Activated CD4-positive, CD25-positive, alpha-beta regulatory T cell treated with anti-CD3 and anti-CD28 coated beads, Interleukin-2, amount 50 U/mL, for 16 hours (primary cell): Measurements from ENCODE around the gene DIP2C.
"Not testable (repeated sequence)": the region's sequence is repeated elsewhere in the genome, so short reads cannot be mapped to it uniquely, and the experiment has no call there.

Source experiments
- DNase-seq: peaks from one replicate; pipeline ENCODE4 v3.0.0-alpha.2; 2020; ENCODE audit warnings: low read depth, low spot score

Gene DIP2C

GRCh38 chr10:639751-640672, 49.5 kb downstream of the DIP2C start:
- DNase-seq = no peak

GRCh38 chr10:639001-639750, 50.3 kb downstream of the DIP2C start:
- no peak for DNase-seq

- no peak for DNase-seq
Measured at GRCh38 chr10:637771-638195, 51.7 kb downstream of the DIP2C start.

GRCh38 chr10:637221-637620, 52.2 kb downstream of the DIP2C start:
- DNase-seq = no peak

GRCh38 chr10:636769-637168, 52.7 kb downstream of the DIP2C start:
- DNase-seq = no peak

DNA sequence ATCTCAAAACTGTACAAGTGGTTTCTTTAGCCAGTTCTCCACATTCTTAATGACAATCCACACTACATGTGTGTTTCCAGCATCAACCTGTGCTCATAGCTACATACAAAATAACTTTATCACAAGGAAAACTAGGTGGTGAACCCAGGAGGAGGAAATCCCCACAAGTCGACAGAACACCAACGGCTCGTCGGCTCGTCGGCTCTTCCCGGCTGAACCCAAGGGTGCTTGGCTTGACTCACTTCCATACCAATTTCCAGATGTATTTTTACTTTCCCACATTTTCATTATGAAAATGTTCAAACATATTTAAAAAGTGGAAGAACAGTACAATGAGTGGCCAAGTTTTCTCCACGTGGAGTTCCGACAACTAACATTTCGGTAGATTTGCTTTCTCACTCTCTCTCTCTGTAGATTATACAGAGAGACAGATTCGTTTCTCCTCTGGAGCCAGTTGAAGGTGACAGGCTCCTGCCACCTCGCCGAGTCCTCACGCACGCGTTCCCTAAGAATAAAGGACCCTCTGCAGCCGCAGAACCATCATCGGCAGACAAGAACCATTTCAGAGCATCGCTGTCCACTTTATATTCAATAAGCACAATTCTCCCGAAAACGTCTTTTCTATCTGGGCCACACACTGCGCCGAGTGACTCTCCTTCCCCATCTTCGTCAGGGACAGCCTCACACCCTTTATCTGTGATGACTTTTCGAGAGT, 53.3 kb downstream of the DIP2C start:
- DNase-seq = no peak

- DNase-seq = no peak
Measured at GRCh38 chr10:635088-635861, 54.2 kb downstream of the DIP2C start.

- no peak for DNase-seq
Measured at GRCh38 chr10:634256-634655, 55.2 kb downstream of the DIP2C start.

DNA sequence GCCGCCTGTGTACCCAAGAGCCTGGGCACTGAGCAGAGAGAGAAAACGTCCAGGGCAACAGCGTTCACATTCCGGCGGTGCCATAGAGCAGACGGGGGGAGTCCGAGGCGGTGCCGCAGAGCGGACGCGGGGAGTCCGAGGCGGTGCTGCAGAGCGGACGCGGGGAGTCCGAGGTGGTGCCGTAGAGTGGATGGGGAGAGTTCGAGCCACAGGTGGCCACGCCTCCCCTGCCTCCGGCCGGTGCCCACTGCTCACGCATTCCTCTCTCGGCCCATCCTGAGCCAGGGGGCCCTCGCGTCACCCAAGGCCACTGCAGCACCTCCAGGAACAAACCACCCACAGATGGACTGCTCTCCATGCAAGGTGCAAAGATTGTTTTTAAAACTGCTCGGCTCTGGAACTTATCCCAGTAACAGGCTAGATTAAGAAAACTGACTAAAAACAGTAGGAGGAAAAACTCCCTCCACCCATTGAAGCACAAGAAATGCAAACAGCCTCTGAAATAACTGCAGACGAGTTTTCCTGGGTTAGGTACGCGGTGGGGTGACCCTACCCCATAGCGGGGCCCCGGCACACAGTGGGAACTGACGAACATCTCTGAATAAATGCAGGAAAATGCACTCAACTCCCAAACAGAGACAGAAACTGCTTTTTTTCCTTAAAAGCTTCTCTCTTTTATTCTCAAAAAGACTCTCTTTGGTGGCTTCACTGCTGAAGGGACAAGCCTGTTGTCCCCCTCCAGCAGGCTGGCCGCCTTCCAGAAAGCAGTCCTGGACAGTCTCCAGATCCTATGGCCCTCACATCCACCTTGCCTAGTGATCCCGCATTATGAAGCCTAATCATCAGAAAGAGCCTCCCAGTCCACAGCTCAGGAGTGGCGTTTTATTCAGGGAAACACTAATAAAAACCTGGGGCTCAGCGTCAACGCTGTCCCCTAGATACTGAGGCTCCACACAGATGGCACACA, 55.9 kb downstream of the DIP2C start:
- DNase-seq = no peak

GRCh38 chr10:632807-633177, 56.7 kb downstream of the DIP2C start:
- DNase-seq = not testable (repeated sequence)

- not testable (repeated sequence) for DNase-seq
Measured at GRCh38 chr10:632155-632806, 57.2 kb downstream of the DIP2C start.

DNA sequence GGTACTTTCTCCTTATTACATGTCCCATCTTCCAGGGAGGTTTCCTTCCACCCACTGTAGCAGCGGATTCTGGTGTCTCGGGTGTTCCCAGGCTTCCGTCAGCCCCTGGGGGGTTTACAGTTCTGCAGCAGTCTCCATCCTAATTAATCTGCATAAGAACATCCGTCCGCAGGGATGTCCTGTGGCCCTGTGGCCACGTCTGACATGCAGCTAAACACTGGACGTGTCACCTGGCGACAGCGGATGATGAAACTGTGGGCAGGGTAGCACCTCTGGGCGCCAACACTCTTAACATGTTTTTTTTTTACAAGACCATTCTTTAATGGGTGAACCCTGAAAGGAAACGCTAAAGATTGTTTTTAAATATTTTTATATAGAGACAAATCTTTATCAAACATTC, 58.2 kb downstream of the DIP2C start:
- DNase-seq = no peak

DNA sequence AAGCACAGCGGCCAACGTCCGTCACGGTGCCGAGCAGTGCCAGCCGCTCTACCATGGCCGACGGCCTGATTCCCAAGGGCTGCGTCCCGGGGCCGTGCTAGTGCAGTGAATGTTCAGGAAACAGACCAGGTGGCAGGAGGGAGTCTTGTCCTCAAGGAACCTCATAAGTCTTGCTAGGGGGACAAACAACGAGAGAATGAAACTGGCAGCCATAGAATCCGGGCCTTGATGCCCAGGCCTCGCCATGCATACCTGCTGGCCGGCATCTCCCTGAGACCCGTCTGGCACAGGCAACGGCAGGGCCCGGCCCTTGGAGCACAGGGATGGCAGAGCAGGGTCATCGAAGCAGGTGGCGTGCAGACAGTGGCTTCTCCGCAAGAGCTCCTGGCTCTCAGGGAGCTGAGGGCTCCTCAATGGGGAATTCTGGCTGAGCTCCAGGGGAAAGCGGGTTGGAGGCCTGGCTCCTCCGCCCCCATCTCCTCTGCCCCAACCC, 58.8 kb downstream of the DIP2C start:
- DNase-seq = no peak

DNA sequence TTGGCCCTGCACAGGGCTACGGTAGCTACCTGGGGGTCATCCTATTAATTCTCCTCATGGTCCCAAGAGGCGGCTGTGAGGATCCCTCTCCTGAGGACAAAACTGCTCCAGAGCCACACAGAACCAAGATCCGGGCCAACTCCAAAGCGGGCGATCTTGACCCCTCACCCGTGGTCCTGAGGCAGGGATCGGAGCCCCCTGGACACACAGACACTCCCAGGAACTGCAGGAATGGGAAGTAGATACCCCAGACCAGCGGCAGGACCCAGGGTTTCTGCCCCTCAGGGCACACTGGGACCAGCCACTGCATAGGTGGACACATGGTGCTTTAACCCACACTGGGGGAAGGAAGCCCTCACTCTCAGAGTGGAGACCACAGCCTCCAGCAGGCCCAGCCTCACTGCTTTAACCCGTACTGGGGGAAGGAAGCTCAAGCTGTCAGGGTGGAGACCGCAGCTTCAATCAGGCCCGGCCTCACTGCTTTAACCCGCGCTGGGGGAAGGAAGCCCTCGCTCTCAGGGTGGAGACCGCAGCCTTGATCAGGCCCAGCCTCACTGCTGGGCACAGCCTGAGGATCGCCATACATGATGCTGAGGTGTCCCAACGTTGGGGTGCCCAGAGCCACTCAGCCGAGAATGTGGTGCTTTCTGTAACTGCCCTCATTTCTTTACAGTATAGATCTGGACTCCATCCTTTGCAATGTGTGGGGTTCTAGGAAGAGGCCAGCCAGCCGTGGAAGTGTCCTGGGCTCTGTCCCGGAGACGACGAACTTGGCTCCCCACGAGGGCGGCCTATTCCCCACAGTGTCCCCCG, 60.1 kb downstream of the DIP2C start:
- DNase-seq = no peak

- DNase-seq = no peak
Measured at GRCh38 chr10:628386-629045, 61.0 kb downstream of the DIP2C start.

DNA sequence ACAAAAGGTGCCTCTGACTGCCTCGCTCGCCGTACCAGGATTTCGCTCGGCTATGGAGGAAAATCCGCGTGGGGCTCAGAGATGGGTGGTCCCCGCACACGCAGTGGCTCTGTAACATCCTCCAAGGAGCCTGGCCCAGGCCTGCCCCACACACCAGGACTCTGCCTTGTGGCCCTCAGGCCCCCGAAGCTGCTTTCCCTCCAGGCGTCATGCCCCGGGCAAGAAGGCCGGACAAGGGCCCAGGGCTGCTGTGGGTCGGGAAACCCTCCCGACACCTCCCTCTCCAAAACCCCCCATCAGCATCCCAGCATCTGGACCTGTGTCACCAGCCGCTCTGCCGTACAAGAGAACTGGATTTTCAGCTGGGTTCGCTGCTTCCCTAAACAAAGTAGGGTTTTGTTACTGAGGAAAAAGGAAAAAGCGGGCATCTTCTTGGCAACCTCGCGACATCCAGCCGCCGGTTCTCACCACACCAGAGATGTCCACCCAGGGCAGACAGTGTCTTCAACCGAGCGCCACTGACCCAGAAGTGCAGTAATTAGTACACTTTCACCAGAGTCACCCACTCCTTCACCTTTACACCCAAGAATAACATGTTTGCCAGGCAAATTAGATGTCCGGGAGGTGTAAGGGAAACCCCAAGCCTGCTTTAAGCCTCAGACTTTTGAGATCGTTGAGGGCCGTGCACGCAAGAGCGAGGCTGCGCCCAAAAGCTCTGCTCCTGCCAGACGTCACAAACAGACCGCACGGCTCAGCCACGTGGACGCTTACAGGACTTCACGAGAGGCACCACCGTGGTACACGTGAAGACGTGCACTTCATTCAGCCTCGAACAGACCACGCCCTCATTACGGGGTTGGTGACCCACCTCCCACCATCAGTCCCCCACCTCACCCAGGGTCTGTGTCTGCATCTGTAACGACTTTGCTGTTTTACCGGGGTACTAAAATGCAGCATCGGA, 62.2 kb downstream of the DIP2C start:
- DNase-seq = no peak
